Activated T-cell treated with anti-CD3 and anti-CD28 coated beads for 1 hour (primary cell): ENCODE data around the gene COMMD4.
A peak's percentile ranks its signal among the peaks of the same experiment; 100 is the strongest.
"Not testable (repeated sequence)": the region's sequence is repeated elsewhere in the genome, so short reads cannot be mapped to it uniquely, and the experiment has no call there.

ENCODE experiments used
- DNase-seq: peaks from one replicate; pipeline ENCODE4 v3.0.0-alpha.2; 2020; ENCODE audit warnings: low read depth

COMMD4 gene

GRCh38 chr15:75335705-75336355 is at the start of gene COMMD4:
TSS of gene COMMD4 (plus strand) at chr15:75336063. CDS start at chr15:75336090, 27 bp downstream.
- DNase-seq, result peak; percentile 54

GRCh38 chr15:75293660-75294059 is 42.2 kb upstream of the COMMD4 start:
- DNase-seq, result not testable (repeated sequence)

GRCh38 chr15:75298541-75299310 is 37.1 kb upstream of the COMMD4 start:
- not testable (repeated sequence) for DNase-seq

GRCh38 chr15:75299311-75299688 is 36.6 kb upstream of the COMMD4 start:
- peak; percentile 49 for DNase-seq

GRCh38 chr15:75300026-75300425 is 35.8 kb upstream of the COMMD4 start:
- not testable (repeated sequence) for DNase-seq

- DNase-seq, result no peak
Observed at GRCh38 chr15:75302318-75302717, 33.5 kb upstream of the COMMD4 start.

- not testable (repeated sequence) for DNase-seq
Observed at GRCh38 chr15:75302753-75303152, 33.1 kb upstream of the COMMD4 start.

GRCh38 chr15:75306188-75306587 is 29.7 kb upstream of the COMMD4 start:
- DNase-seq, result no peak

GRCh38 chr15:75307778-75308390 is 28.0 kb upstream of the COMMD4 start:
- no peak for DNase-seq

GRCh38 chr15:75309711-75310110 is 26.2 kb upstream of the COMMD4 start:
- DNase-seq, result no peak

- DNase-seq, result not testable (repeated sequence)
Observed at GRCh38 chr15:75312548-75312947, 23.3 kb upstream of the COMMD4 start.

GRCh38 chr15:75313116-75313845 is 22.6 kb upstream of the COMMD4 start:
- DNase-seq, result no peak

- no peak for DNase-seq
Observed at GRCh38 chr15:75314552-75315290, 21.1 kb upstream of the COMMD4 start.

- DNase-seq, result not testable (repeated sequence)
Observed at GRCh38 chr15:75319231-75319897, 16.5 kb upstream of the COMMD4 start.

GRCh38 chr15:75321711-75322110 is 14.2 kb upstream of the COMMD4 start:
- DNase-seq, result no peak

- DNase-seq, result no peak
Observed at GRCh38 chr15:75325922-75326321, 9.9 kb upstream of the COMMD4 start.

GRCh38 chr15:75327005-75327404 is 8.9 kb upstream of the COMMD4 start:
- no peak for DNase-seq

- no peak for DNase-seq
Observed at GRCh38 chr15:75327491-75327890, 8.4 kb upstream of the COMMD4 start.

GRCh38 chr15:75328493-75329314 is 7.2 kb upstream of the COMMD4 start:
- DNase-seq, result no peak

GRCh38 chr15:75329571-75329970 is 6.3 kb upstream of the COMMD4 start:
- DNase-seq, result no peak
